ENCODE data around the gene GFRA1.

Gene GFRA1

DNA sequence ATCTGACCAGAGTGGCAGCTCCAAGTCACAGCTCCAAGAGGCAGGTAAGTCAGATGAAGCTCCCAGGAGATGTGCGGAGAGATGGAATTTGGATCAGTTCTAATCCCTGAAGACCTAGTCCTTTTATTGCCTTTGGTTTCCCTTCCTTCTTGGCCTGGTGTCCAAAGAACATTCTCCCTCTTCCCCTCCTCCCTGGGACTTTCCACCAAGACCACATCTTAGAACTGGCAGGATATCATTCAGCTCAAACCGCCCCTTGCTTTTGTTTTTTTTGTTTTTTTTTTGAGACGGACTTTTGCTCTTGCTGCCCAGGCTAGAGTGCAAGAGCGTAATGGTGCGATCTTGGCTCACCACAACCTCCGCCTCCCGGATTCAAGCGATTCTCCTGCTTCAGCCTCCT is 190.8 kb downstream of the GFRA1 start:
- Histone ChIP-seq H3K9me3 (ENCODE audit: severe bottlenecking) (no peaks in the 10 kb centered on the region), H3K27ac (ENCODE audit: poor library complexity, severe bottlenecking) (no peak overlapping the region), H3K36me3 (ENCODE audit: low read depth) (no peaks in the 10 kb centered on the region), H3K27me3 (ENCODE audit: insufficient read depth, poor library complexity, severe bottlenecking) (no peaks in the 10 kb centered on the region), H3K4me1 (ENCODE audit: insufficient read depth, poor library complexity, severe bottlenecking) (no peaks in the 10 kb centered on the region), H3K4me3 (ENCODE audit: severe bottlenecking) (no peak overlapping the region)
- ATAC-seq (ENCODE audit: low read depth) (no peak), DNase-seq (ENCODE audit: low spot score) (no peak)
- TF ChIP-seq, protein P1, sequence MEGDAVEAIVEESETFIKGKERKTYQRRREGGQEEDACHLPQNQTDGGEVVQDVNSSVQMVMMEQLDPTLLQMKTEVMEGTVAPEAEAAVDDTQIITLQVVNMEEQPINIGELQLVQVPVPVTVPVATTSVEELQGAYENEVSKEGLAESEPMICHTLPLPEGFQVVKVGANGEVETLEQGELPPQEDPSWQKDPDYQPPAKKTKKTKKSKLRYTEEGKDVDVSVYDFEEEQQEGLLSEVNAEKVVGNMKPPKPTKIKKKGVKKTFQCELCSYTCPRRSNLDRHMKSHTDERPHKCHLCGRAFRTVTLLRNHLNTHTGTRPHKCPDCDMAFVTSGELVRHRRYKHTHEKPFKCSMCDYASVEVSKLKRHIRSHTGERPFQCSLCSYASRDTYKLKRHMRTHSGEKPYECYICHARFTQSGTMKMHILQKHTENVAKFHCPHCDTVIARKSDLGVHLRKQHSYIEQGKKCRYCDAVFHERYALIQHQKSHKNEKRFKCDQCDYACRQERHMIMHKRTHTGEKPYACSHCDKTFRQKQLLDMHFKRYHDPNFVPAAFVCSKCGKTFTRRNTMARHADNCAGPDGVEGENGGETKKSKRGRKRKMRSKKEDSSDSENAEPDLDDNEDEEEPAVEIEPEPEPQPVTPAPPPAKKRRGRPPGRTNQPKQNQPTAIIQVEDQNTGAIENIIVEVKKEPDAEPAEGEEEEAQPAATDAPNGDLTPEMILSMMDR (IDR thresholded peaks at IDR 0.05; ENCODE audit: poor library complexity, severe bottlenecking): no peak

- DNase-seq (ENCODE audit: low spot score) (no peak), ATAC-seq (ENCODE audit: low read depth) (peak; percentile 70; the same call in 2 of the 3 replicates)
- TF ChIP-seq, protein P1 (IDR thresholded peaks at IDR 0.05; ENCODE audit: poor library complexity, severe bottlenecking): no peak
- no peak overlapping the region for H3K4me3 ChIP-seq (ENCODE audit: severe bottlenecking)
- no peaks in the 10 kb centered on the region for H3K4me1 ChIP-seq (ENCODE audit: insufficient read depth, poor library complexity, severe bottlenecking)
- no peaks in the 10 kb centered on the region for H3K27me3 ChIP-seq (ENCODE audit: insufficient read depth, poor library complexity, severe bottlenecking)
- no peaks in the 10 kb centered on the region for H3K9me3 ChIP-seq (ENCODE audit: severe bottlenecking)
- no peaks in the 10 kb centered on the region for H3K36me3 ChIP-seq (ENCODE audit: low read depth)
- H3K27ac ChIP-seq (ENCODE audit: poor library complexity, severe bottlenecking): no peak overlapping the region
These were observed 192.5 kb downstream of the GFRA1 start for GRCh38 chr10:116080553-116080952.

DNA sequence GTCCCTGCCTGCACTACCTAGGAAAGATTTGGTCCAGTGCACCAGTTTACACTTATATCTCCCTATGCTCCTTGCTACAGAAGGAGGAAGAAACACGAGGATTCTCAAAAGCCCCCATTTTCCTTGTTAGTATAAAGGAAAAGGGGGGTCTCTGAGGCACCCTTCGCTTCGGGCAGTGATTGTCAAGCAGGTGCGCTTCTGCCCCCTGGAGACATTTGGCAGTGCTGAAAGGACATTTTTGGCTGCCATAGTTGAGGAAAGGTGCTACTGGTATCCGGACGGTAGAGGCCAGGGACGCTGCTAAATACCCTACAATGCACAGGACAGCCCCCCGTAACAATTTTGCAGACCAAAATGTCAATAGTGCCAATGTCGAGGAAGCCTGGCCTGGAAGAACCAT is 193.7 kb downstream of the GFRA1 start:
- Histone ChIP-seq H3K4me3 (ENCODE audit: severe bottlenecking) (no peak overlapping the region), H3K4me1 (ENCODE audit: insufficient read depth, poor library complexity, severe bottlenecking) (no peaks in the 10 kb centered on the region), H3K27me3 (ENCODE audit: insufficient read depth, poor library complexity, severe bottlenecking) (no peaks in the 10 kb centered on the region), H3K27ac (ENCODE audit: poor library complexity, severe bottlenecking) (no peak overlapping the region), H3K36me3 (ENCODE audit: low read depth) (no peaks in the 10 kb centered on the region), H3K9me3 (ENCODE audit: severe bottlenecking) (no peaks in the 10 kb centered on the region)
- no peak for DNase-seq (ENCODE audit: low spot score)
- no peak for ATAC-seq (ENCODE audit: low read depth)
- TF ChIP-seq, protein P1 (IDR thresholded peaks at IDR 0.05; ENCODE audit: poor library complexity, severe bottlenecking): no peak

DNA sequence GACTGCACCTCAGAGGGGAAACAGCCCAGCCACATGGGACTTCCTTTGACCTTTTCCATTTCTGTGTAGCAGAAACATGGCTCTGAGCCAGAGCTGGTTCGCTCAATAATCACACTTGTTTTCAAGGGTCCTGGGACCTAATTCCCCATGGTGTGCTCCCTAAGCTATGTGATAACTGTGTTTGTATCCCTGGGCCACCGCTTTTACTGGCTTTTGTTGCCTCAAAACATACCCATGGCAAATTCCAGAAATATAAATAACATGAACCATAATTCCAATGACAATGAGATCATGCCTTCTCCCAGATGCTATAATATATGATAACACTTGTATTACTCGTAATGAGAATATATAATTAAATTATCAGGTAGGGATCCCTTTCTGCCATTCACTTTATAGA is 196.4 kb downstream of the GFRA1 start:
- TF ChIP-seq, protein P1 (IDR thresholded peaks at IDR 0.05; ENCODE audit: poor library complexity, severe bottlenecking): no peak
- H3K4me1 ChIP-seq (ENCODE audit: insufficient read depth, poor library complexity, severe bottlenecking): no peaks in the 10 kb centered on the region
- no peaks in the 10 kb centered on the region for H3K27me3 ChIP-seq (ENCODE audit: insufficient read depth, poor library complexity, severe bottlenecking)
- no peak overlapping the region for H3K4me3 ChIP-seq (ENCODE audit: severe bottlenecking)
- no peak overlapping the region for H3K27ac ChIP-seq (ENCODE audit: poor library complexity, severe bottlenecking)
- DNase-seq (ENCODE audit: low spot score): no peak
- no peaks in the 10 kb centered on the region for H3K36me3 ChIP-seq (ENCODE audit: low read depth)
- no peak for ATAC-seq (ENCODE audit: low read depth)
- no peaks in the 10 kb centered on the region for H3K9me3 ChIP-seq (ENCODE audit: severe bottlenecking)

DNA sequence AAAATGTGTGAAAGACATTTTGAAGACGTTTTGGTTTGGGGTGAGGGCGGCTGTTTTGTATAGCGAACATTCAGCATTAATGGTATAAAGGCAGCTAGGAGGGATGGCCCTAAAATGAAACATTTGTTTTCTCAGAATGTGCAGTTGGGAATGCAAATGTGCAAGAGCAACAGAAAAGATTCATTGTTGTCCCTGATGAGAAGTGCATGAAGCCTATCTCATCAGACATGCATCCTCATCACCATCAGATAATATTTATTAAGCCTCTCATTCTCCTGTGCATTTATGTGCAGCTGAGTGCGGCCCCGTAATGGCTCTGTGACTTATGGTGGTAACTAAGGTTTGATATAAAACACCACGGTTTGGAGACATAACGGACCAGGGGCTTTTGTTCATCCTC is 199.5 kb downstream of the GFRA1 start:
- H3K27me3 ChIP-seq (ENCODE audit: insufficient read depth, poor library complexity, severe bottlenecking): no peaks in the 10 kb centered on the region
- no peak overlapping the region for H3K4me3 ChIP-seq (ENCODE audit: severe bottlenecking)
- no peak for DNase-seq (ENCODE audit: low spot score)
- H3K36me3 ChIP-seq (ENCODE audit: low read depth): no peaks in the 10 kb centered on the region
- no peak for ATAC-seq (ENCODE audit: low read depth)
- H3K4me1 ChIP-seq (ENCODE audit: insufficient read depth, poor library complexity, severe bottlenecking): no peaks in the 10 kb centered on the region
- H3K27ac ChIP-seq (ENCODE audit: poor library complexity, severe bottlenecking): no peak overlapping the region
- TF ChIP-seq, protein P1 (IDR thresholded peaks at IDR 0.05; ENCODE audit: poor library complexity, severe bottlenecking): no peak
- H3K9me3 ChIP-seq (ENCODE audit: severe bottlenecking): no peaks in the 10 kb centered on the region
